Testis (tissue), 2 donors: Measurements from ENCODE around the gene MAP2K5.

Experiments used
- CTCF ChIP-seq, 3 experiments: fragments of 450-650 bp in 2 of 3; fragments of 200-600 bp in 1 of 3; sonication (generic) in 1 of 3; IDR thresholded peaks; one replicate each; pipeline ENCODE4 v1.5.1; 2016 to 2019; ENCODE audit warnings: antibody characterized with exemption in 3 of 3, mild to moderate bottlenecking in 2 of 3, moderate library complexity in 1 of 3
- POLR2A ChIP-seq: fragments of 450-650 bp; IDR thresholded peaks from one replicate; pipeline ENCODE4 v1.6.1; 2017; ENCODE audit warnings: antibody characterized with exemption, mild to moderate bottlenecking, moderate library complexity

GRCh38 chr15:67824197-67824968 lies 281.9 kb downstream of the MAP2K5 start:
- TF ChIP-seq CTCF (IDR thresholded peaks at IDR 0.05) (no peak), POLR2A (no peak)
